HG03571 (cell line): Measurements from ENCODE around the gene FLOT2.

Experiments used
- ATAC-seq: cut with Tn5 transposase; IDR thresholded peaks from one replicate; pipeline ENCODE4 v1.9.1; 2021; ENCODE audit not compliant: unreplicated experiment

FLOT2 gene

GRCh38 chr17:28875848-28876550 lies 21.5 kb downstream of the FLOT2 start:
- ATAC-seq = no peak

GRCh38 chr17:28874750-28875149 lies 22.8 kb downstream of the FLOT2 start:
- ATAC-seq = no peak

GRCh38 chr17:28873839-28874238 lies 23.7 kb downstream of the FLOT2 start:
- ATAC-seq = no peak

- ATAC-seq = peak; percentile 87
Observed at GRCh38 chr17:28871056-28871579, 26.4 kb downstream of the FLOT2 start.

- no peak for ATAC-seq
Observed at GRCh38 chr17:28867276-28867675, 30.3 kb downstream of the FLOT2 start.

GRCh38 chr17:28865946-28866752 lies 31.4 kb downstream of the FLOT2 start:
- no peak for ATAC-seq

- no peak for ATAC-seq
Observed at GRCh38 chr17:28864991-28865849, 32.3 kb downstream of the FLOT2 start.

GRCh38 chr17:28863953-28864352 lies 33.6 kb downstream of the FLOT2 start:
- no peak for ATAC-seq

- ATAC-seq = no peak
Observed at GRCh38 chr17:28862561-28862960, 35.0 kb downstream of the FLOT2 start.

- ATAC-seq = no peak
Observed at GRCh38 chr17:28861393-28862203, 35.9 kb downstream of the FLOT2 start.

GRCh38 chr17:28860363-28860808 lies 37.1 kb downstream of the FLOT2 start:
- no peak for ATAC-seq

GRCh38 chr17:28858801-28859355 lies 38.7 kb downstream of the FLOT2 start:
- ATAC-seq = no peak

GRCh38 chr17:28857905-28858800 lies 39.4 kb downstream of the FLOT2 start:
- no peak for ATAC-seq

GRCh38 chr17:28856028-28856574 lies 41.4 kb downstream of the FLOT2 start:
- no peak for ATAC-seq

- ATAC-seq = no peak
Observed at GRCh38 chr17:28855336-28855679, 42.2 kb downstream of the FLOT2 start.

GRCh38 chr17:28854457-28855335 lies 42.8 kb downstream of the FLOT2 start, which contains the start of gene ERAL1:
Gene ERAL1 (plus strand): TSS chr17:28855016. CDS start chr17:28855035, 19 bp downstream.
- ATAC-seq = peak; percentile 89

- ATAC-seq = no peak
Observed at GRCh38 chr17:28853295-28853694, 44.2 kb downstream of the FLOT2 start.

- ATAC-seq = no peak
Observed at GRCh38 chr17:28849281-28849680, 48.3 kb downstream of the FLOT2 start.
